Left lung (tissue), 14 donors: ENCODE data around the gene POLR1C. TPM values are rescaled to one million over a fixed set of nuclear protein-coding genes. Genes with fewer than 3 reads are reported as not detected.
"Not testable (repeated sequence)": the region's sequence is repeated elsewhere in the genome, so short reads cannot be mapped to it uniquely, and the experiment has no call there.

Experiments
- ATAC-seq: fragments of 200-7000 bp; cut with Tn5 transposase; one replicate; pipeline ENCODE4 v1.9.1; 2020; ENCODE audit warnings: moderate library complexity
- DNase-seq, 4 donors: peaks; one replicate each; pipeline ENCODE4 v3.0.0-alpha.2; 2013 to 2020
- H3K27ac ChIP-seq, 2 donors: fragments of 200-600 bp; sonication (generic) in 1 of 2; one replicate each; pipeline versions ENCODE4 v1.5.0 to v1.8.0; 2020 to 2021
- H3K27me3 ChIP-seq, 2 donors: fragments of 200-600 bp; sonication (generic) in 1 of 2; one replicate each; pipeline versions ENCODE4 v1.5.0 to v1.8.0; 2020 to 2021
- H3K36me3 ChIP-seq, 2 donors: fragments of 200-600 bp; sonication (generic) in 1 of 2; one replicate each; pipeline versions ENCODE4 v1.5.0 to v1.8.0; 2020 to 2021
- H3K4me1 ChIP-seq, 2 donors: fragments of 200-600 bp; one replicate each; pipeline ENCODE4 v1.8.0; 2021
- H3K4me3 ChIP-seq, 2 donors: fragments of 200-600 bp; sonication (generic) in 1 of 2; one replicate each; pipeline versions ENCODE4 v1.5.0 to v1.8.0; 2020 to 2021; ENCODE audit warnings: mild to moderate bottlenecking in 1 of 2
- H3K9me3 ChIP-seq, 2 donors: fragments of 200-600 bp; sonication (generic) in 1 of 2; one replicate each; pipeline versions ENCODE4 v1.5.0 to v1.8.0; 2020 to 2021
- CTCF ChIP-seq, 2 donors: fragments of 200-600 bp; sonication (generic) in 1 of 2; IDR thresholded peaks; one replicate each; pipeline versions ENCODE4 v1.5.0 to v1.8.0; 2021; ENCODE audit warnings: antibody characterized with exemption in 2 of 2
- intact Hi-C, 2 donors: fragments of 100-400 bp; cut with DNase I; formaldehyde crosslinking; loops; one replicate each; pipeline versions ENCODE4 v1.11.2 to v1.14.2; 2022
- long read RNA-seq, 12 donors: library from polyadenylated mRNA in 2 of 12; unstranded in 2 of 12; transcript quantifications; one replicate each; pipeline ENCODE4 v2.0.0 and lab custom pipeline, GENCODE V29; 2019 to 2026
- polyA plus RNA-seq, 6 donors: library from polyadenylated mRNA; unstranded; fragments of 120-200 nt; gene quantifications; one replicate each; pipeline ENCODE4 v1.2.1, GENCODE V29; 2013; ENCODE audit not compliant: insufficient read length in 6 of 6
- total RNA-seq, 2 donors: library from RNA; stranded (reverse); fragmentation: NEBNext Ultra II Directional; extraction: Animal tissue kit (Norgen Biotek cat#: 25700); gene quantifications; one replicate each; pipeline ENCODE4 v1.2.1, GENCODE V29; 2021
- donor health status: DM: no; HTN: yes; CAD: no.
- donor health status: DM: no; HTN: no; CAD: no.

The POLR1C gene
- total RNA-seq (10 to 100 TPM; 31.9 to 46.3 TPM), polyA plus RNA-seq (10 to 100 TPM; 32.1 to 40.7 (median 35.5) TPM)
- long read RNA-seq, donor 1, transcript POLR1C-203 (9 exons, 1,355 nt) = major isoform, 7 of 25 reads
- long read RNA-seq, donor 1, partial matches to known transcripts = 13 of 25 reads
- long read RNA-seq, donor 1, other reads (novel, unspliced or antisense) = 0 of 25 reads
- long read RNA-seq, donor 2, transcript POLR1C-203 (9 exons, 1,355 nt) = major isoform, 7 of 77 reads
- long read RNA-seq, donor 2, transcript POLR1C-201 (9 exons, 1,280 nt) = minor isoform, 5 of 77 reads
- long read RNA-seq, donor 2, partial matches to known transcripts = 64 of 77 reads
- long read RNA-seq, donor 2, other reads (novel, unspliced or antisense) = 0 of 77 reads
- long read RNA-seq, donor 3, transcript POLR1C-203 (9 exons, 1,355 nt) = major isoform, 8 of 39 reads
- long read RNA-seq, donor 3, partial matches to known transcripts = 26 of 39 reads
- long read RNA-seq, donor 3, other reads (novel, unspliced or antisense) = 0 of 39 reads
- long read RNA-seq, donor 4, transcript POLR1C-203 (9 exons, 1,355 nt) = major isoform, 12 of 18 reads
- long read RNA-seq, donor 4, partial matches to known transcripts = 1 of 18 reads
- long read RNA-seq, donor 4, other reads (novel, unspliced or antisense) = 2 of 18 reads
- long read RNA-seq, donor 5, transcript POLR1C-203 (9 exons, 1,355 nt) = major isoform, 11 of 204 reads
- long read RNA-seq, donor 5, partial matches to known transcripts = 116 of 204 reads
- long read RNA-seq, donor 5, other reads (novel, unspliced or antisense) = 75 of 204 reads
- long read RNA-seq, donor 6, transcript POLR1C-203 (9 exons, 1,355 nt) = major isoform, 7 of 7 reads
- long read RNA-seq, donor 6, partial matches to known transcripts = 0 of 7 reads
- long read RNA-seq, donor 6, other reads (novel, unspliced or antisense) = 0 of 7 reads
- long read RNA-seq, donor 7, transcript POLR1C-203 (9 exons, 1,355 nt) = major isoform, 7 of 77 reads
- long read RNA-seq, donor 7, partial matches to known transcripts = 22 of 77 reads
- long read RNA-seq, donor 7, other reads (novel, unspliced or antisense) = 46 of 77 reads
- long read RNA-seq, donor 8, transcript POLR1C-203 (9 exons, 1,355 nt) = major isoform, 8 of 13 reads
- long read RNA-seq, donor 8, partial matches to known transcripts = 0 of 13 reads
- long read RNA-seq, donor 8, other reads (novel, unspliced or antisense) = 0 of 13 reads
- long read RNA-seq, donor 9 = 0 reads
- long read RNA-seq, donor 10, transcript POLR1C-201 (9 exons, 1,280 nt) = minor isoform, 7 of 37 reads
- long read RNA-seq, donor 10, transcript POLR1C-203 (9 exons, 1,355 nt) = major isoform, 21 of 37 reads
- long read RNA-seq, donor 10, partial matches to known transcripts = 3 of 37 reads
- long read RNA-seq, donor 10, other reads (novel, unspliced or antisense) = 6 of 37 reads
- long read RNA-seq, donor 11, transcript POLR1C-203 (9 exons, 1,355 nt) = major isoform, 10 of 13 reads
- long read RNA-seq, donor 11, partial matches to known transcripts = 0 of 13 reads
- long read RNA-seq, donor 11, other reads (novel, unspliced or antisense) = 0 of 13 reads
- long read RNA-seq, donor 12, transcript POLR1C-203 (9 exons, 1,355 nt) = major isoform, 11 of 13 reads
- long read RNA-seq, donor 12, partial matches to known transcripts = 0 of 13 reads
- long read RNA-seq, donor 12, other reads (novel, unspliced or antisense) = 0 of 13 reads

- peaks cover 29 to 55% of the 10 kb centered on the region in 2 donors for H3K4me1 ChIP-seq
- H3K27ac ChIP-seq = peak within 1 kb of the TSS; percentile 85 to 90
- H3K36me3 ChIP-seq = peaks cover 0 to 68% of the 10 kb centered on the region in 2 donors
- DNase-seq (peak; percentile 95 to 98 (median 98)), ATAC-seq (peak; percentile 92)
- intact Hi-C loops = no loop called here
- H3K27me3 ChIP-seq = no peaks in the 10 kb centered on the region
- no peaks in the 10 kb centered on the region for H3K9me3 ChIP-seq
- no peak for TF ChIP-seq CTCF (IDR thresholded peaks at IDR 0.05)
- peak within 1 kb of the TSS; percentile 73 to 96 for H3K4me3 ChIP-seq
Measured at GRCh38 chr6:43516697-43517504, at the start of gene POLR1C, which contains the start of gene YIPF3. TSS of gene POLR1C (plus strand) at chr6:43517089. CDS start at chr6:43517110, 21 bp downstream. TSS of gene YIPF3 (minus strand) at chr6:43516926. CDS start at chr6:43516807, 119 bp downstream.

- H3K4me3 ChIP-seq, H3K27ac ChIP-seq, H3K36me3 ChIP-seq, H3K9me3 ChIP-seq, intact Hi-C loops, DNase-seq, ATAC-seq, H3K4me1 ChIP-seq: not testable (repeated sequence)
- H3K27me3 ChIP-seq = peaks cover 0 to 45% of the 10 kb centered on the region in 2 donors
Measured at GRCh38 chr6:43467265-43467664, 49.6 kb upstream of the POLR1C start.

GRCh38 chr6:43467752-43468151 lies 49.1 kb upstream of the POLR1C start:
- Histone ChIP-seq H3K27me3 (peaks cover 0 to 46% of the 10 kb centered on the region in 2 donors), H3K4me3 (no peak overlapping the region), H3K36me3 (no peaks in the 10 kb centered on the region), H3K9me3 (no peaks in the 10 kb centered on the region), H3K4me1 (no peaks in the 10 kb centered on the region), H3K27ac (no peak overlapping the region)
- no peak for ATAC-seq
- DNase-seq = no peak
- no peak for TF ChIP-seq CTCF (IDR thresholded peaks at IDR 0.05)
- intact Hi-C loops = no loop called here

- ATAC-seq (no peak), DNase-seq (no peak)
- no peak overlapping the region for H3K4me3 ChIP-seq
- no peaks in the 10 kb centered on the region for H3K4me1 ChIP-seq
- H3K27ac ChIP-seq = no peak overlapping the region
- H3K9me3 ChIP-seq = no peaks in the 10 kb centered on the region
- peaks cover 0 to 41% of the 10 kb centered on the region in 2 donors for H3K27me3 ChIP-seq
- H3K36me3 ChIP-seq = no peaks in the 10 kb centered on the region
- TF ChIP-seq CTCF (IDR thresholded peaks at IDR 0.05) = no peak
- intact Hi-C loops = no loop called here
Measured at GRCh38 chr6:43468240-43468639, 48.6 kb upstream of the POLR1C start.
